SHP77 treated with DMSO at 0.1 percent for 48 hours (cell line): ENCODE measurements around the gene ADAMTS20.

Experiments used
- DNase-seq: peaks from one replicate; lab custom pipeline; 2025; lab: John Stamatoyannopoulos, UW

The ADAMTS20 gene

GRCh38 chr12:43480591-43480990, 71.4 kb downstream of the ADAMTS20 start:
- no peak for DNase-seq

GRCh38 chr12:43462741-43463140, 89.3 kb downstream of the ADAMTS20 start:
- no peak for DNase-seq

- no peak for DNase-seq
These were observed 89.9 kb downstream of the ADAMTS20 start for GRCh38 chr12:43462080-43462479.

GRCh38 chr12:43459285-43459684, 92.7 kb downstream of the ADAMTS20 start:
- DNase-seq, result no peak

- no peak for DNase-seq
These were observed 98.2 kb downstream of the ADAMTS20 start for GRCh38 chr12:43453761-43454160.

- no peak for DNase-seq
These were observed 107.0 kb downstream of the ADAMTS20 start for GRCh38 chr12:43444940-43445564.

- no peak for DNase-seq
These were observed 115.4 kb downstream of the ADAMTS20 start for GRCh38 chr12:43436597-43436996.

GRCh38 chr12:43434614-43435013, 117.4 kb downstream of the ADAMTS20 start:
- DNase-seq, result no peak

GRCh38 chr12:43428088-43428600, 123.9 kb downstream of the ADAMTS20 start:
- no peak for DNase-seq

- no peak for DNase-seq
These were observed 126.6 kb downstream of the ADAMTS20 start for GRCh38 chr12:43425361-43425760.

GRCh38 chr12:43416981-43417380, 135.0 kb downstream of the ADAMTS20 start:
- no peak for DNase-seq

GRCh38 chr12:43407816-43408645, 144.0 kb downstream of the ADAMTS20 start:
- DNase-seq, result no peak

GRCh38 chr12:43406801-43407200, 145.2 kb downstream of the ADAMTS20 start:
- DNase-seq, result no peak

- DNase-seq, result no peak
These were observed 149.6 kb downstream of the ADAMTS20 start for GRCh38 chr12:43402436-43402835.

- no peak for DNase-seq
These were observed 150.9 kb downstream of the ADAMTS20 start for GRCh38 chr12:43401096-43401495.

- DNase-seq, result no peak
These were observed 155.3 kb downstream of the ADAMTS20 start for GRCh38 chr12:43396671-43397070.

- no peak for DNase-seq
These were observed 159.9 kb downstream of the ADAMTS20 start for GRCh38 chr12:43392116-43392515.

GRCh38 chr12:43381879-43382278, 170.1 kb downstream of the ADAMTS20 start:
- DNase-seq, result no peak

GRCh38 chr12:43378448-43378847, 173.6 kb downstream of the ADAMTS20 start:
- no peak for DNase-seq

- no peak for DNase-seq
These were observed 181.7 kb downstream of the ADAMTS20 start for GRCh38 chr12:43370263-43370662.

GRCh38 chr12:43362910-43363694, 188.9 kb downstream of the ADAMTS20 start:
- no peak for DNase-seq

- DNase-seq, result no peak
These were observed 190.8 kb downstream of the ADAMTS20 start for GRCh38 chr12:43361031-43361710.
